GM11168 (cell line): Measurements from ENCODE around the gene BCL2L1.

Experiments used
- in situ Hi-C: fragments of 300-500 bp; cut with MboI; formaldehyde crosslinking; loops from one replicate; pipeline ENCODE4 v1.12.0; 2022; ENCODE audit warnings: low sequenced_read_pairs; ENCODE audit not compliant: unreplicated experiment

Gene BCL2L1

GRCh38 chr20:31711179-31712111 lies 11.2 kb downstream of the BCL2L1 start:
- in situ Hi-C loops: no loop called here

GRCh38 chr20:31710423-31711108 lies 12.1 kb downstream of the BCL2L1 start:
- in situ Hi-C loops: no loop called here

GRCh38 chr20:31709939-31710338 lies 12.7 kb downstream of the BCL2L1 start:
- in situ Hi-C loops: no loop called here

GRCh38 chr20:31708736-31709534 lies 13.7 kb downstream of the BCL2L1 start:
- in situ Hi-C loops: no loop called here

- in situ Hi-C loops: no loop called here
Measured at GRCh38 chr20:31707994-31708735, 14.5 kb downstream of the BCL2L1 start.

- in situ Hi-C loops: no loop called here
Measured at GRCh38 chr20:31707258-31707615, 15.4 kb downstream of the BCL2L1 start.

GRCh38 chr20:31706607-31707257 lies 15.9 kb downstream of the BCL2L1 start:
- in situ Hi-C loops: no loop called here

GRCh38 chr20:31705598-31706597 lies 16.8 kb downstream of the BCL2L1 start:
- in situ Hi-C loops: no loop called here

- in situ Hi-C loops: no loop called here
Measured at GRCh38 chr20:31705191-31705590, 17.5 kb downstream of the BCL2L1 start.

GRCh38 chr20:31704225-31705119 lies 18.2 kb downstream of the BCL2L1 start:
- in situ Hi-C loops: no loop called here

GRCh38 chr20:31701591-31701990 lies 21.1 kb downstream of the BCL2L1 start:
- in situ Hi-C loops: no loop called here

GRCh38 chr20:31700747-31701146 lies 21.9 kb downstream of the BCL2L1 start:
- in situ Hi-C loops: no loop called here

- in situ Hi-C loops: no loop called here
Measured at GRCh38 chr20:31699801-31700728, 22.6 kb downstream of the BCL2L1 start.

GRCh38 chr20:31698803-31699718 lies 23.6 kb downstream of the BCL2L1 start:
- in situ Hi-C loops: no loop called here

- in situ Hi-C loops: no loop called here
Measured at GRCh38 chr20:31698243-31698802, 24.3 kb downstream of the BCL2L1 start.
